NB4 (cell line): ENCODE data around the gene PLCH1.

Source experiments
- MAX ChIP-seq: IDR thresholded peaks from 2 replicates; pipeline ENCODE4 v1.6.1; 2011; ENCODE audit warnings: low read depth, low read length
- POLR2A ChIP-seq: IDR thresholded peaks from 2 replicates; pipeline ENCODE4 v1.6.1; 2011; ENCODE audit warnings: mild to moderate bottlenecking; ENCODE audit not compliant: insufficient read length; ENCODE audit errors: extremely low read depth
- TF ChIP-seq, protein P1 (sequence below): IDR thresholded peaks from one replicate; pipeline ENCODE4 v1.5.1; 2012; ENCODE audit warnings: low read depth, low read length

DNA sequence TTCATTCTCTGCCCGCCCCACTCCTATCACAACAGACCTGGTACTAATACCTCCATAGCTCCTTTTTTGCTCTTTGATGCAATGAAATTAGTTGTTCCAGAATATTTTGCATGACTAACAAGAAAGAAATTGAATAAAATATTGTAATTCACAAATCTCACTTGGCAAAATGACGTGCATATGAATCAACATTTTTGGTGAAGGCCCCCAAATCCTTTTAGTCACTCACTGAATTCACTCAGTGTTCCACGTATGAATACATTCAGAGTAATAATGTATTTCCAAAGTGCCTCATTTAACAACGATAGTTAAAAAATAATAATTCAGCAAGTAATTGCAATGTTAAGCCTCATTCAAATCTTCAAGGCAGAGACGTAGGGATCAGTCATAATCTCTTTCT, 302.8 kb downstream of the PLCH1 start:
- TF ChIP-seq MAX (no peak), POLR2A (no peak)
- TF ChIP-seq, protein P1, sequence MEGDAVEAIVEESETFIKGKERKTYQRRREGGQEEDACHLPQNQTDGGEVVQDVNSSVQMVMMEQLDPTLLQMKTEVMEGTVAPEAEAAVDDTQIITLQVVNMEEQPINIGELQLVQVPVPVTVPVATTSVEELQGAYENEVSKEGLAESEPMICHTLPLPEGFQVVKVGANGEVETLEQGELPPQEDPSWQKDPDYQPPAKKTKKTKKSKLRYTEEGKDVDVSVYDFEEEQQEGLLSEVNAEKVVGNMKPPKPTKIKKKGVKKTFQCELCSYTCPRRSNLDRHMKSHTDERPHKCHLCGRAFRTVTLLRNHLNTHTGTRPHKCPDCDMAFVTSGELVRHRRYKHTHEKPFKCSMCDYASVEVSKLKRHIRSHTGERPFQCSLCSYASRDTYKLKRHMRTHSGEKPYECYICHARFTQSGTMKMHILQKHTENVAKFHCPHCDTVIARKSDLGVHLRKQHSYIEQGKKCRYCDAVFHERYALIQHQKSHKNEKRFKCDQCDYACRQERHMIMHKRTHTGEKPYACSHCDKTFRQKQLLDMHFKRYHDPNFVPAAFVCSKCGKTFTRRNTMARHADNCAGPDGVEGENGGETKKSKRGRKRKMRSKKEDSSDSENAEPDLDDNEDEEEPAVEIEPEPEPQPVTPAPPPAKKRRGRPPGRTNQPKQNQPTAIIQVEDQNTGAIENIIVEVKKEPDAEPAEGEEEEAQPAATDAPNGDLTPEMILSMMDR: no peak
